Tibial nerve (tissue), 4 donors: ENCODE data around the gene SYNE3.

Experiments used
- EP300 ChIP-seq, 2 donors: sonication (generic); formaldehyde crosslinking; IDR thresholded peaks; one replicate each; pipeline ENCODE4 v1.6.1; 2017; ENCODE audit warnings: antibody characterized with exemption in 2 of 2, mild to moderate bottlenecking in 1 of 2
- TF ChIP-seq, protein P1 (sequence below), 5 experiments: fragments of 200-600 bp in 3 of 5; fragments of 450-650 bp in 2 of 5; sonication (generic) in 3 of 5; IDR thresholded peaks; one replicate each; pipeline ENCODE4 v1.5.1; 2016 to 2019; ENCODE audit warnings: antibody characterized with exemption in 5 of 5, mild to moderate bottlenecking in 3 of 5, moderate library complexity in 2 of 5

- TF ChIP-seq, protein P1, sequence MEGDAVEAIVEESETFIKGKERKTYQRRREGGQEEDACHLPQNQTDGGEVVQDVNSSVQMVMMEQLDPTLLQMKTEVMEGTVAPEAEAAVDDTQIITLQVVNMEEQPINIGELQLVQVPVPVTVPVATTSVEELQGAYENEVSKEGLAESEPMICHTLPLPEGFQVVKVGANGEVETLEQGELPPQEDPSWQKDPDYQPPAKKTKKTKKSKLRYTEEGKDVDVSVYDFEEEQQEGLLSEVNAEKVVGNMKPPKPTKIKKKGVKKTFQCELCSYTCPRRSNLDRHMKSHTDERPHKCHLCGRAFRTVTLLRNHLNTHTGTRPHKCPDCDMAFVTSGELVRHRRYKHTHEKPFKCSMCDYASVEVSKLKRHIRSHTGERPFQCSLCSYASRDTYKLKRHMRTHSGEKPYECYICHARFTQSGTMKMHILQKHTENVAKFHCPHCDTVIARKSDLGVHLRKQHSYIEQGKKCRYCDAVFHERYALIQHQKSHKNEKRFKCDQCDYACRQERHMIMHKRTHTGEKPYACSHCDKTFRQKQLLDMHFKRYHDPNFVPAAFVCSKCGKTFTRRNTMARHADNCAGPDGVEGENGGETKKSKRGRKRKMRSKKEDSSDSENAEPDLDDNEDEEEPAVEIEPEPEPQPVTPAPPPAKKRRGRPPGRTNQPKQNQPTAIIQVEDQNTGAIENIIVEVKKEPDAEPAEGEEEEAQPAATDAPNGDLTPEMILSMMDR (IDR thresholded peaks at IDR 0.05) = no peak
- no peak for TF ChIP-seq EP300 (IDR thresholded peaks at IDR 0.05)
Measured at GRCh38 chr14:95533822-95534221, 17.4 kb upstream of the SYNE3 start.
